Right lobe of liver (tissue), 4 donors: ENCODE results near the gene CTNND2.

Experiments
- POLR2A ChIP-seq: fragments of 450-650 bp; IDR thresholded peaks from one replicate; pipeline ENCODE4 v1.6.1; 2017; ENCODE audit warnings: antibody characterized with exemption, mild to moderate bottlenecking
- TF ChIP-seq, protein P1 (sequence below), 4 donors: fragments of 200-600 bp in 3 of 4; fragments of 450-650 bp in 1 of 4; IDR thresholded peaks; one replicate each; pipeline versions ENCODE4 v1.5.1 to v1.8.0; 2016 to 2022; ENCODE audit warnings: antibody characterized with exemption in 4 of 4, mild to moderate bottlenecking in 2 of 4
- donor health status: DM: no; HTN: no; CAD: no.
- donor health status: DM: no; HTN: no; CAD: no.
- donor health status: DM: no; HTN: yes; CAD: no.

DNA sequence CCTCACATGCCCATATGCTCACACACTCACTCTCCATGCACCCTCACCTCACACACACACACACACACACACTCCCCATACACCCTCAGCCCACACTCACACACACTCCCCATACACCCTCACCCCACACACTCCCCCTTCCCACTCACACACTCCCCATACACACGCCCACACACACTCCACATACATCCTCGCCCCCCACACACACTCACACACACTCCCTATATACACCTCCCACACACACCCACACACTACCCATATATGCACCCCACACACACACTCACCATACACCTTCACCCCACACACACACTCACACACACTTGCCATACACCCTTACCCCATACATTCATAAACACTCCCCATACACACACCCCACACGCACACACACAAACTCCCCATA, 592.5 kb downstream of the CTNND2 start:
- TF ChIP-seq, protein P1, sequence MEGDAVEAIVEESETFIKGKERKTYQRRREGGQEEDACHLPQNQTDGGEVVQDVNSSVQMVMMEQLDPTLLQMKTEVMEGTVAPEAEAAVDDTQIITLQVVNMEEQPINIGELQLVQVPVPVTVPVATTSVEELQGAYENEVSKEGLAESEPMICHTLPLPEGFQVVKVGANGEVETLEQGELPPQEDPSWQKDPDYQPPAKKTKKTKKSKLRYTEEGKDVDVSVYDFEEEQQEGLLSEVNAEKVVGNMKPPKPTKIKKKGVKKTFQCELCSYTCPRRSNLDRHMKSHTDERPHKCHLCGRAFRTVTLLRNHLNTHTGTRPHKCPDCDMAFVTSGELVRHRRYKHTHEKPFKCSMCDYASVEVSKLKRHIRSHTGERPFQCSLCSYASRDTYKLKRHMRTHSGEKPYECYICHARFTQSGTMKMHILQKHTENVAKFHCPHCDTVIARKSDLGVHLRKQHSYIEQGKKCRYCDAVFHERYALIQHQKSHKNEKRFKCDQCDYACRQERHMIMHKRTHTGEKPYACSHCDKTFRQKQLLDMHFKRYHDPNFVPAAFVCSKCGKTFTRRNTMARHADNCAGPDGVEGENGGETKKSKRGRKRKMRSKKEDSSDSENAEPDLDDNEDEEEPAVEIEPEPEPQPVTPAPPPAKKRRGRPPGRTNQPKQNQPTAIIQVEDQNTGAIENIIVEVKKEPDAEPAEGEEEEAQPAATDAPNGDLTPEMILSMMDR (IDR thresholded peaks at IDR 0.05): no peak
- no peak for TF ChIP-seq POLR2A
